ENCODE measurements around the gene ABCC4.

- no peak for TF ChIP-seq CTCF (IDR thresholded peaks at IDR 0.05)
- no peak for TF ChIP-seq POLR2A (IDR thresholded peaks at IDR 0.05)
Measured at GRCh38 chr13:95155093-95155492, 146.2 kb downstream of the ABCC4 start.
